NT2/D1 (cell line): ENCODE results near the gene AGAP1.
A peak's percentile ranks its signal among the peaks of the same experiment; 100 is the strongest.

Experiments used
- DNase-seq: peaks from one replicate; pipeline ENCODE4 v3.0.0-alpha.2; 2011; ENCODE audit warnings: low read depth, low spot score
- H3K27me3 ChIP-seq: 2 replicates; pipeline ENCODE4 v1.6.0; 2011; ENCODE audit warnings: mild to moderate bottlenecking; ENCODE audit not compliant: insufficient read length, insufficient read depth
- H3K36me3 ChIP-seq: 2 replicates; pipeline ENCODE4 v1.6.1; 2011; ENCODE audit warnings: mild to moderate bottlenecking, low read length, mixed read lengths; ENCODE audit not compliant: insufficient read depth, insufficient read length
- H3K4me1 ChIP-seq: 2 replicates; pipeline ENCODE4 v1.5.1; 2011; ENCODE audit not compliant: insufficient read depth, insufficient read length
- H3K4me3 ChIP-seq: 2 replicates; pipeline ENCODE4 v1.5.1; 2011; ENCODE audit warnings: low read depth; ENCODE audit not compliant: insufficient read length
- H3K9ac ChIP-seq: 2 replicates; pipeline ENCODE4 v1.6.0; 2011; ENCODE audit warnings: low read depth; ENCODE audit not compliant: insufficient read length
- H3K9me3 ChIP-seq: 2 replicates; pipeline ENCODE4 v1.5.1; 2011; ENCODE audit warnings: mild to moderate bottlenecking, low read length; ENCODE audit not compliant: insufficient read depth
- SUZ12 ChIP-seq: IDR thresholded peaks from 2 replicates; pipeline ENCODE4 v1.6.1; 2011; ENCODE audit not compliant: insufficient read length, insufficient read depth; ENCODE audit errors: extremely low read depth
- YY1 ChIP-seq: IDR thresholded peaks from 2 replicates; pipeline ENCODE4 v1.6.1; 2011; ENCODE audit not compliant: insufficient read length, insufficient read depth
- ZNF274 ChIP-seq: IDR thresholded peaks from 2 replicates; pipeline ENCODE4 v1.6.1; 2011; ENCODE audit warnings: mild to moderate bottlenecking, low read depth, low read length

AGAP1 gene

GRCh38 chr2:235541838-235542549, 48.2 kb downstream of the AGAP1 start:
- H3K4me3 ChIP-seq: no peak overlapping the region
- TF ChIP-seq YY1: no peak
- TF ChIP-seq SUZ12: no peak
- no peak for TF ChIP-seq ZNF274
- H3K27me3 ChIP-seq: no peaks in the 10 kb centered on the region
- H3K36me3 ChIP-seq: no peaks in the 10 kb centered on the region
- H3K4me1 ChIP-seq: peaks cover 10% of the 10 kb centered on the region
- no peaks in the 10 kb centered on the region for H3K9me3 ChIP-seq
- H3K9ac ChIP-seq: no peak overlapping the region
- DNase-seq: no peak

- Histone ChIP-seq H3K36me3 (no peaks in the 10 kb centered on the region), H3K9me3 (no peaks in the 10 kb centered on the region), H3K4me3 (no peak overlapping the region), H3K9ac (no peak overlapping the region), H3K4me1 (peaks cover 10% of the 10 kb centered on the region), H3K27me3 (no peaks in the 10 kb centered on the region)
- TF ChIP-seq ZNF274 (no peak), SUZ12 (no peak), YY1 (no peak)
- no peak for DNase-seq
These were observed 48.9 kb downstream of the AGAP1 start for GRCh38 chr2:235542733-235543127.

DNA sequence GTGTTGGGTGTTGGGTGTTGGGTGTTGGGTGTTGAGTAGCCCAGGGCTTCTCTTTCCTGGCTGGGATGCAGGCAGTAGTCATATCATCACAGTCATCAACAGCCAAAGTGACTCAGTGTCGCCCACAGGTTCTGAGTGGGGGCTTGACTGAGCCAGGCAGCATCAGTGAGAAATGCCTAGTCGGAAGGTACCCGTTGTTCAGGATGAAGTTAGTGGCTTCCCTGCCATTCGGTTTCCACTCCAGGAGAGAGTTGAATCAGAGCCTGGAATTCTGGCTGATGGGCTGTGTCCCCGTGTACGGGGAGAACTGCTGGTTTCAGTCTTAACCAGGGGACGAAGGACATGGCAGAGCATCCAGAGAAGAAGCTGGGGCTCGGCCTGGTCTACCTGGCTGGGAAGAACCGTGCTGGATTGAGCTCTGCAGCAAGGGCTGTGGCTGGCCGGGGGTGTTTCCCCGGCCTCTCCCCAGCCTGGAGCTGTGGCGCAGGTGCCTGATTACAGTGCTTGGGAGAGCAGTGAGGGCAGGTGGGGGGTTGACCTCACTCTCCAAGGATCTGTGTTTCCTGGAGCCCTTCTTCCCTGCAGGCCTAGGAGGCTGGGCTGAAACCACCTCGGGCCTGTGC, 49.4 kb downstream of the AGAP1 start:
- Histone ChIP-seq H3K27me3 (no peaks in the 10 kb centered on the region), H3K36me3 (no peaks in the 10 kb centered on the region), H3K9me3 (no peaks in the 10 kb centered on the region), H3K4me3 (no peak overlapping the region), H3K9ac (peak overlapping the region; percentile 12), H3K4me1 (peaks cover 14% of the 10 kb centered on the region)
- DNase-seq: no peak
- TF ChIP-seq ZNF274 (no peak), SUZ12 (no peak), YY1 (no peak)

- no peak for DNase-seq
- H3K9ac ChIP-seq: peak overlapping the region; percentile 12
These were observed 50.2 kb downstream of the AGAP1 start for GRCh38 chr2:235543851-235544688.

GRCh38 chr2:235544689-235544969, 50.8 kb downstream of the AGAP1 start:
- H3K4me1 ChIP-seq: peaks cover 14% of the 10 kb centered on the region
- TF ChIP-seq YY1 (no peak), SUZ12 (no peak), ZNF274 (no peak)
- H3K9me3 ChIP-seq: no peaks in the 10 kb centered on the region
- H3K9ac ChIP-seq: no peak overlapping the region
- H3K4me3 ChIP-seq: no peak overlapping the region
- no peak for DNase-seq
- no peaks in the 10 kb centered on the region for H3K27me3 ChIP-seq
- no peaks in the 10 kb centered on the region for H3K36me3 ChIP-seq

More at GRCh38 chr2:235543851-235544688, 50.2 kb downstream of the AGAP1 start:
- H3K36me3 ChIP-seq: no peaks in the 10 kb centered on the region
- no peaks in the 10 kb centered on the region for H3K9me3 ChIP-seq
- peaks cover 14% of the 10 kb centered on the region for H3K4me1 ChIP-seq
- no peaks in the 10 kb centered on the region for H3K27me3 ChIP-seq
- H3K4me3 ChIP-seq: no peak overlapping the region
- TF ChIP-seq ZNF274 (no peak), SUZ12 (no peak), YY1 (no peak)

GRCh38 chr2:235545339-235546150, 51.7 kb downstream of the AGAP1 start:
- no peak for TF ChIP-seq SUZ12
- TF ChIP-seq ZNF274: no peak
- no peak for TF ChIP-seq YY1
- Histone ChIP-seq H3K4me1 (peaks cover 14% of the 10 kb centered on the region), H3K4me3 (no peak overlapping the region), H3K36me3 (peaks cover 2% of the 10 kb centered on the region), H3K9me3 (no peaks in the 10 kb centered on the region), H3K27me3 (no peaks in the 10 kb centered on the region), H3K9ac (no peak overlapping the region)
- DNase-seq: no peak
